Mesenchymal stem cell (in vitro differentiated cells and primary cell): Measurements from ENCODE around the gene CHIC2.
"Not testable (repeated sequence)": the region's sequence is repeated elsewhere in the genome, so short reads cannot be mapped to it uniquely, and the experiment has no call there.

Experiments used
- DNase-seq: peaks from one replicate; pipeline ENCODE4 v3.0.0-alpha.2; 2013
- H2AFZ ChIP-seq: one replicate; pipeline ENCODE4 v1.6.1; 2013; ENCODE audit warnings: low read depth, mild to moderate bottlenecking, control low read depth, inconsistent platforms, low read length, moderate library complexity
- H2AK5ac ChIP-seq: 2 replicates; pipeline ENCODE4 v1.6.1; 2013; ENCODE audit warnings: low read length, moderate library complexity, mild to moderate bottlenecking, inconsistent platforms; ENCODE audit not compliant: severe bottlenecking
- H2BK120ac ChIP-seq: one replicate; pipeline ENCODE4 v1.6.1; 2013; ENCODE audit warnings: low read depth, mild to moderate bottlenecking, inconsistent platforms, low read length, moderate library complexity
- H2BK12ac ChIP-seq, 2 experiments: one replicate each; pipeline ENCODE4 v1.6.1; 2013; ENCODE audit warnings: inconsistent platforms in 2 of 2, low read length in 2 of 2, mild to moderate bottlenecking in 2 of 2, moderate library complexity in 2 of 2, control low read depth in 1 of 2
- H2BK15ac ChIP-seq: one replicate; pipeline ENCODE4 v1.6.1; 2013; ENCODE audit warnings: mild to moderate bottlenecking, low read depth, inconsistent platforms; ENCODE audit not compliant: poor library complexity, severe bottlenecking
- H2BK5ac ChIP-seq: 2 replicates; pipeline ENCODE4 v1.6.1; 2013; ENCODE audit warnings: low read depth, mild to moderate bottlenecking, low read length, control low read depth, inconsistent platforms; ENCODE audit not compliant: poor library complexity, severe bottlenecking
- H3K14ac ChIP-seq, 2 experiments: one replicate each; pipeline ENCODE4 v1.6.1; 2013; ENCODE audit warnings: inconsistent platforms in 2 of 2, low read length in 2 of 2, control low read depth in 1 of 2, mild to moderate bottlenecking in 1 of 2, moderate library complexity in 1 of 2
- H3K18ac ChIP-seq, 2 experiments: one replicate each; pipeline ENCODE4 v1.6.1; 2013; ENCODE audit warnings: inconsistent platforms in 2 of 2, low read length in 2 of 2, control low read depth in 1 of 2, low read depth in 1 of 2, mild to moderate bottlenecking in 1 of 2
- H3K23ac ChIP-seq, 2 experiments: one replicate each; pipeline ENCODE4 v1.6.1; 2013; ENCODE audit warnings: inconsistent platforms in 2 of 2, low read length in 2 of 2, mild to moderate bottlenecking in 2 of 2, moderate library complexity in 2 of 2, control low read depth in 1 of 2
- H3K27ac ChIP-seq: 2 replicates; pipeline ENCODE4 v1.5.1; 2013; ENCODE audit warnings: mild to moderate bottlenecking, moderate library complexity, low read length, control low read depth, inconsistent platforms; ENCODE audit not compliant: poor library complexity, severe bottlenecking
- H3K27me3 ChIP-seq, 2 experiments: 2 replicates each; pipeline versions ENCODE4 v1.6.1 to v1.7.0; 2013; ENCODE audit warnings: low read length in 2 of 2, mild to moderate bottlenecking in 2 of 2, moderate library complexity in 2 of 2, control low read depth in 1 of 2, inconsistent platforms in 1 of 2; ENCODE audit not compliant: control insufficient read depth in 1 of 2, insufficient read depth in 1 of 2
- H3K36me3 ChIP-seq, 2 experiments: 2 replicates each; pipeline versions ENCODE4 v1.6.1 to v1.7.0; 2013; ENCODE audit warnings: low read length in 2 of 2, control low read depth in 1 of 2, inconsistent platforms in 1 of 2, low read depth in 1 of 2, mild to moderate bottlenecking in 1 of 2; ENCODE audit not compliant: insufficient read depth in 2 of 2, control insufficient read depth in 1 of 2
- H3K4ac ChIP-seq, 2 experiments: one replicate each; pipeline ENCODE4 v1.6.1; 2013; ENCODE audit warnings: inconsistent platforms in 2 of 2, low read length in 2 of 2, mild to moderate bottlenecking in 2 of 2, moderate library complexity in 2 of 2, control low read depth in 1 of 2, low read depth in 1 of 2
- H3K4me1 ChIP-seq: 2 replicates; pipeline ENCODE4 v1.6.1; 2013; ENCODE audit warnings: low read depth, low read length, control low read depth; ENCODE audit not compliant: control insufficient read depth, insufficient read depth
- H3K4me2 ChIP-seq: 2 replicates; pipeline ENCODE4 v1.6.1; 2013; ENCODE audit warnings: low read length, mild to moderate bottlenecking, inconsistent platforms; ENCODE audit not compliant: poor library complexity, severe bottlenecking
- H3K4me3 ChIP-seq, 2 experiments: 2 replicates each; pipeline versions ENCODE4 v1.5.1 to v1.7.0; 2013; ENCODE audit warnings: low read length in 2 of 2, mild to moderate bottlenecking in 2 of 2, control low read depth in 1 of 2, low read depth in 1 of 2; ENCODE audit not compliant: insufficient read depth in 1 of 2
- H3K79me1 ChIP-seq: replicated peaks from 2 replicates; pipeline ENCODE4 v1.6.1; 2013; ENCODE audit warnings: mild to moderate bottlenecking, control low read depth, low read length, inconsistent platforms; ENCODE audit not compliant: poor library complexity, severe bottlenecking
- H3K9ac ChIP-seq: 2 replicates; pipeline ENCODE4 v1.7.0; 2013; ENCODE audit warnings: mild to moderate bottlenecking, low read length, moderate library complexity
- H3K9me3 ChIP-seq: 2 replicates; pipeline ENCODE4 v1.7.0; 2013; ENCODE audit warnings: mild to moderate bottlenecking, low read length; ENCODE audit not compliant: control insufficient read depth
- H4K8ac ChIP-seq: one replicate; pipeline ENCODE4 v1.6.1; 2013; ENCODE audit warnings: inconsistent platforms, mild to moderate bottlenecking, low read length, moderate library complexity
- H4K91ac ChIP-seq: one replicate; pipeline ENCODE4 v1.6.1; 2013; ENCODE audit warnings: mild to moderate bottlenecking, low read length, inconsistent platforms
- WGBS: methylation state at CpG from one replicate; pipeline ENCODE4 v1.1.7; 2013; ENCODE audit warnings: mixed read lengths; 5-methylcytosine and 5-hydroxymethylcytosine counted together

Gene CHIC2

DNA sequence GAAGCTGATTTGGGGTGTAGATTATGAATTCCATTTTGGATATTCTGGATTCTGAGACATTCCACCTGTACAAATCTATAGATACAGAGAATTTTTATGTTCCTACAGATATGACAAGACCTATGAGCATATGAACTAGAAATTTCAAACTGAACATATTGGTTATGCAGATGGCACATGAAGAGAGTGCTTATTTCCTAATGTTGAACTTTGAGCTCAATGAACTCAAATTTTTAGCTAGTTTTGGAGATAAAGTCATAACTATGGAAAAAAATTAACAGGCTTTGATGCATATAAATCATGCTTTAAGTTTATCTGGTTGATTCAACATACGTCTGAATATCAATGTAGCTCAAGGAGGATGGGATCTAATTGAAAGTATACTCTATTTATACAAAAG, 8.9 kb downstream of the CHIC2 start:
- Histone ChIP-seq H3K14ac (no peak overlapping the region), H3K4me3 (no peak overlapping the region), H2BK120ac (no peak overlapping the region), H3K4me2 (no peak overlapping the region), H3K36me3 (peaks cover 0 to 7% of the 10 kb centered on the region in 2 experiments), H3K27ac (no peak overlapping the region), H3K23ac (no peak overlapping the region), H3K79me1 (peaks cover 2% of the 10 kb centered on the region), H2AK5ac (no peak overlapping the region), H4K91ac (no peak overlapping the region), H3K4me1 (peaks cover 3% of the 10 kb centered on the region), H3K27me3 (no peaks in the 10 kb centered on the region), H2AFZ (no peak overlapping the region), H3K9ac (no peak overlapping the region), H4K8ac (no peak overlapping the region), H3K4ac (no peak overlapping the region), H2BK5ac (no peak overlapping the region), H2BK15ac (no peak overlapping the region), H3K9me3 (no peaks in the 10 kb centered on the region), H3K18ac (no peak overlapping the region), H2BK12ac (no peak overlapping the region)
- WGBS, result no CpG with 5 or more reads among the region's 1 CpG
- DNase-seq, result no peak

DNA sequence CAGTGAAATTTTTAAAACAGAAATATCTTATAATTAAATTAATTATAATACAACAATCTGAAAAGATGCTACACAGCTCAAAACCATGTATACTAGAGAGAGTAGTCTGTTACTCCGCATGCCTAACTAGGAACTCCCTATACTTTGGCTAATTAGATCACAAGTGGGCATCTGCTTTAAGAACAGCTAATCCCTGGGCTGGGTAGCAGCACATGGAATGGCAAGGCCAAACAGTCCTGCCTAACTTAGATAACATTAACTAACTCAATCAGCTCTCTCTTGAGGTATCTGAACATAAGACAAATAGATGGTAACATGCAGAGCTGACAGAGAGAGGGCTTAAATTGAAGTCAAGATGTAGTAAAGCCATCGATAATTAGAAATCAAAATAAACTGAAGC, 9.9 kb downstream of the CHIC2 start:
- H2BK5ac ChIP-seq, result no peak overlapping the region
- H3K9ac ChIP-seq, result no peak overlapping the region
- H2BK15ac ChIP-seq, result no peak overlapping the region
- WGBS, result 100% methylated on average over 2 of the region's 2 CpGs
- no peak overlapping the region for H2AFZ ChIP-seq
- H2BK120ac ChIP-seq, result no peak overlapping the region
- H2BK12ac ChIP-seq, result no peak overlapping the region
- no peak overlapping the region for H3K4me2 ChIP-seq
- H3K4ac ChIP-seq, result no peak overlapping the region
- H3K18ac ChIP-seq, result no peak overlapping the region
- H3K27ac ChIP-seq, result no peak overlapping the region
- H3K27me3 ChIP-seq, result no peaks in the 10 kb centered on the region
- H2AK5ac ChIP-seq, result no peak overlapping the region
- no peak for DNase-seq
- peaks cover 3% of the 10 kb centered on the region for H3K4me1 ChIP-seq
- peaks cover 0 to 9% of the 10 kb centered on the region in 2 experiments for H3K36me3 ChIP-seq
- H3K14ac ChIP-seq, result no peak overlapping the region
- H4K91ac ChIP-seq, result no peak overlapping the region
- no peak overlapping the region for H3K4me3 ChIP-seq
- H3K79me1 ChIP-seq, result peaks cover 2% of the 10 kb centered on the region
- no peaks in the 10 kb centered on the region for H3K9me3 ChIP-seq
- no peak overlapping the region for H4K8ac ChIP-seq
- H3K23ac ChIP-seq, result no peak overlapping the region

DNA sequence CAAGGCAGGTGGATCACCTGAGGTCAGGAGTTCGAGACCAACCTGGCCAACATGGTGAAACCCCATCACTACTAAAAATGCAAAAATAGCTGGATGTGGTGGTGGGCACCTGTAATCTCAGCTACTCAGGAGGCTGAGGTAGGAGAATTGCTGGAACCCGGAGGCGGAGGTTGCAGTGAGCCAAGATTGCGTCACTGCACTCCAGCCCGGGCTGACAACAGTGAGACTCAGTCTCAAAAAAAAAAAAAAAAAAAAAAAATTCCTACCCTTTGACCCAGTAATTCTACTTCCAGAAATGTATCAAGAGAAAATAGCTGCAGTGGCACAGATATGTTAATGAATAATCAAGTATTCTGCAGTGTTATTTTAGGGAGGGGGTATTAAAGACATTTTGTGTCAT, 11.1 kb downstream of the CHIC2 start:
- not testable (repeated sequence) for H3K4ac ChIP-seq, H3K9me3 ChIP-seq, DNase-seq, H3K4me2 ChIP-seq, H3K9ac ChIP-seq, H2BK5ac ChIP-seq, H2BK15ac ChIP-seq, H2AK5ac ChIP-seq, H3K14ac ChIP-seq, H3K18ac ChIP-seq, H3K4me3 ChIP-seq, H3K4me1 ChIP-seq, H2BK12ac ChIP-seq, H3K23ac ChIP-seq, H2BK120ac ChIP-seq, H3K79me1 ChIP-seq, H4K91ac ChIP-seq, H3K27me3 ChIP-seq, H3K27ac ChIP-seq, H4K8ac ChIP-seq, H2AFZ ChIP-seq
- WGBS, result 84% methylated on average over 3 of the region's 5 CpGs
- peaks cover 0 to 18% of the 10 kb centered on the region in 2 experiments for H3K36me3 ChIP-seq

DNA sequence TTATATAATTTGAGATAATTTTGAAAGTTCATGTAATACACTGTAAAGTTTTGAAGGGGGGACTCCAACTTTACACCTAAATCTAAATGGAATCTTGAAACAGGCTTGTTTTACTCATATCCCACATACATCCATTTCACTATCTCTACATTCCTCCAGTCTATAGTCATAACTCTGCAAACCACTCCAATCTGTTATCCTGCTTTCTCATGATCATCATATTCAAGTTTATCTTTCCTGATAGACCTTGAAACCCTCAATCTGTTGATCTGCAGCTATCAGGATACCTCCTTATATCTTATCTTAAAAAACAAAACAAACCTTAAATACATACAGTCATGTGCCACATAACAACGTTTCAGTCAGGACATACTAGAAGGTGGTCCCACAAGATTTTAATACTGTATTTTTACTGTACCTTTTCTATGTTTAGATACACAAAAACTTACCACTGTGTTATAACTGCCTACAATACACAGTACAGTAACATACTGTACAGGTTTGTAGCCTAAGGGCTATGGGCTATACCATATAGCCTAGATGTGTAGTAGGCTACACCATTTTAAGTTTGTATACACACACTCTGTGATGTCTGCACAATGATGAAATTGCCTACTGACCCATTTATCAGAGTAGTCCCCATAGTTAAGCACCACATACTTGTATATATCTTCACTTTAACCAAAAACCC, 14.0 kb downstream of the CHIC2 start:
- no peak overlapping the region for H4K8ac ChIP-seq
- no peak overlapping the region for H2BK120ac ChIP-seq
- H2BK15ac ChIP-seq, result no peak overlapping the region
- peak; percentile 58 for DNase-seq
- no peak overlapping the region for H2AFZ ChIP-seq
- peaks cover 1% of the 10 kb centered on the region for H3K4me1 ChIP-seq
- no peak overlapping the region for H4K91ac ChIP-seq
- H3K14ac ChIP-seq, result no peak overlapping the region
- H3K18ac ChIP-seq, result no peak overlapping the region
- no CpG with 5 or more reads among the region's 1 CpG for WGBS
- H2AK5ac ChIP-seq, result no peak overlapping the region
- H3K79me1 ChIP-seq, result no peaks in the 10 kb centered on the region
- no peak overlapping the region for H2BK12ac ChIP-seq
- H3K4me3 ChIP-seq, result peak overlapping the region in 1 of 2 experiments; percentile 25
- no peak overlapping the region for H3K23ac ChIP-seq
- no peak overlapping the region for H3K27ac ChIP-seq
- H3K9me3 ChIP-seq, result no peaks in the 10 kb centered on the region
- H2BK5ac ChIP-seq, result no peak overlapping the region
- H3K9ac ChIP-seq, result no peak overlapping the region
- H3K4ac ChIP-seq, result no peak overlapping the region
- H3K4me2 ChIP-seq, result no peak overlapping the region
- H3K36me3 ChIP-seq, result peaks cover 3 to 24% of the 10 kb centered on the region in 2 experiments
- H3K27me3 ChIP-seq, result no peaks in the 10 kb centered on the region
